GDM1 (cell line): ENCODE results near the gene PCGF6.

ENCODE experiments used
- DNase-seq: peaks from one replicate; lab custom pipeline; 2025; lab: John Stamatoyannopoulos, UW

The PCGF6 gene

DNA sequence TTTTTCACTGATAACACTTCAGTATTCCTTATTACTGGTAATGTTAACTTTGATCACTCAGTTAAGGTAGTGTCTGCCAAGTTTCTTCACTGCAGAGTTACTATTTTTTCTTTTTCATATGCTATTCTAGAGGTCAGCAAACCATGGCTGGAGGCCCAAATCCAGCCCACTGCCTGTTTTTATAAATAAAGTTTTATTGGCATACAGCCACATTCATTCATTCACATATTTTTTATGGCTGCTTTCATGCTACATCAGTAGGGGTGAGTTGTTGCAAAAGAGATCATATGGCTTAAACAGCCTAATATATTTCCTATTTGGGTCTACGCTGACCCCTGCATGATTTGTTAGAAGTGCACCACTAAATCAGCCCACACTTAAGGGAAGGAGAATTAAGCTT, 94.3 kb downstream of the PCGF6 start:
- no peak for DNase-seq

DNA sequence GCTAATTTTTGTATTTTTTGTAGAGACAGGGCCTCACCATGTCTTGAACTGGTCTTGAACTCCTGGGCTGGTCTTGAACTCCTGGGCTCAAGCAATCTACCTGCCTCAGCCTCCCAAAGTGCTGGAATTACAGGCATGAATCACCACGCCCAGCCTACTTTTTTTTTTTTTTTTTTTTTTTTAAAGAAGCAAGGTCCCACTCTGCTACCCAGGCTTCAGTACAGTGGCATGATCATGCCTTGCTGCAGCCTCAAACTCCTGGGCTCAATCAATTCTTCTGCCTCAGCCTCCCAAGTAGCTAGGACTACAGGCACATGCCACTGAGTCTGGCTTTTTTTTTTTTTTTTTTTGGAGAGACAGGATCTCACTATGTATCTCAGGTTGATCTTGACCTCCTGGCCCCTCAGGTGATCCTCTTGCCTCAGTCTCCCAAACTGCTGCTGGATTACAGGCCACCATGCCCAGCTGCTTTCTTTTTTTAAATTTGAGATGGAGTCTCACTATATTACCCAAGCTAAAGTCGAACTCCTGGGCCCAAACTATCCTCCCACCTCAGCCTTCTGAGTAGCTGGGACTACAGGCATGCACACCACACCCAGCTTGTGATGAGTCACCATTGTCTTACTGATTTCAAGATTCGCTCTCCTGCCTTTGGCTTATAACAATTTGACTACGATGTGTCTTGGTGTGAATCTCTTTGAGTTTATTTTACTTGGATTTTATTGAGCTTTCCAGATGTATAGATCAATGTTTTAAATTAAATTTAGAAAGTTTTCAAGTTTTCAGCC, 96.2 kb downstream of the PCGF6 start:
- no peak for DNase-seq

DNA sequence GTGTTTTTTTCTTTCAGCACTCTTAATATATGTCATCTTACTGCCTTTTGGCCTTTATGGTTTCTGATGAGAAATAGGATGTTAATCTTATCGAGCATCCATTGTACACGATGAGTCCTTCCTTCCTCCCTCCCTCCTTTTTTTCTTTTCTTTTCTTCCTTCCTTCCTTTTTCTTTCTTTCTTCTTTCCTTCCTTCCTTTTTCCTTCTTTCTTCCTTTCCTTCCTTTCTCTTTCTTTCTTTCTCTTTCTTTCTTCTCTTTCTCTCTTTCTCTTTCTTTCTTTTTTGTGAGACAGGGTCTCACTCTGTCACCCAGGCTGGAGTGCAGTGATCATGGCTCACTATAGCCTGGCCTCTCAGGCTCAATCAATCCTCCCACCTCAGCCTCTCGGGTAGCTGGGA, 96.8 kb downstream of the PCGF6 start:
- no peak for DNase-seq
